Mesendoderm (in vitro differentiated cells): ENCODE measurements around the gene FAM13A.

ENCODE experiments used
- DNase-seq: peaks from one replicate; pipeline ENCODE4 v3.0.0; 2013
- H2AK5ac ChIP-seq: 2 replicates; pipeline ENCODE4 v1.6.1; 2013; ENCODE audit warnings: low read length, inconsistent platforms
- H2BK120ac ChIP-seq: 2 replicates; pipeline ENCODE4 v1.6.1; 2013; ENCODE audit warnings: low read depth, mild to moderate bottlenecking, low read length, moderate library complexity, mixed read lengths
- H2BK15ac ChIP-seq: replicated peaks from 2 replicates; pipeline ENCODE4 v1.6.1; 2013; ENCODE audit warnings: low read depth, mild to moderate bottlenecking, moderate library complexity
- H2BK5ac ChIP-seq: 2 replicates; pipeline ENCODE4 v1.6.1; 2013; ENCODE audit warnings: low read length, inconsistent platforms
- H3K18ac ChIP-seq: 2 replicates; pipeline ENCODE4 v1.6.1; 2013; ENCODE audit warnings: mild to moderate bottlenecking, low read length, mixed read lengths
- H3K23ac ChIP-seq: one replicate; pipeline ENCODE4 v1.6.1; 2013; ENCODE audit warnings: low read length
- H3K27ac ChIP-seq: 2 replicates; pipeline ENCODE4 v1.5.1; 2013; ENCODE audit warnings: low read depth, mild to moderate bottlenecking, inconsistent platforms, low read length, moderate library complexity
- H3K27me3 ChIP-seq: 2 replicates; pipeline ENCODE4 v1.6.1; 2013; ENCODE audit warnings: low read length, control low read depth, mild to moderate bottlenecking, inconsistent platforms; ENCODE audit not compliant: insufficient read depth, poor library complexity
- H3K36me3 ChIP-seq: 2 replicates; pipeline ENCODE4 v1.6.1; 2013; ENCODE audit warnings: low read length, inconsistent platforms; ENCODE audit not compliant: control insufficient read depth, insufficient read depth
- H3K4ac ChIP-seq: one replicate; pipeline ENCODE4 v1.6.1; 2013; ENCODE audit warnings: low read depth, mild to moderate bottlenecking, low read length, moderate library complexity
- H3K4me1 ChIP-seq: 2 replicates; pipeline ENCODE4 v1.6.1; 2013; ENCODE audit warnings: low read depth, low read length, inconsistent platforms; ENCODE audit not compliant: control insufficient read depth
- H3K4me2 ChIP-seq: 2 replicates; pipeline ENCODE4 v1.6.1; 2013; ENCODE audit warnings: low read length
- H3K4me3 ChIP-seq: 2 replicates; pipeline ENCODE4 v1.5.1; 2013; ENCODE audit warnings: mild to moderate bottlenecking, low read length
- H3K56ac ChIP-seq: one replicate; pipeline ENCODE4 v1.6.1; 2013; ENCODE audit warnings: low read length
- H3K79me1 ChIP-seq: 2 replicates; pipeline ENCODE4 v1.6.1; 2013; ENCODE audit warnings: low read length, inconsistent platforms
- H3K79me2 ChIP-seq: 2 replicates; pipeline ENCODE4 v1.6.1; 2013; ENCODE audit warnings: mild to moderate bottlenecking, low read length; ENCODE audit not compliant: control insufficient read depth, insufficient read depth
- H3K9ac ChIP-seq: 2 replicates; pipeline ENCODE4 v1.6.1; 2013; ENCODE audit warnings: low read length, inconsistent platforms
- H4K5ac ChIP-seq: one replicate; pipeline ENCODE4 v1.6.1; 2013; ENCODE audit warnings: low read length
- H4K8ac ChIP-seq: one replicate; pipeline ENCODE4 v1.6.1; 2013; ENCODE audit warnings: low read depth, mild to moderate bottlenecking, control low read depth, low read length, moderate library complexity
- WGBS: extraction: QIAGEN DNeasy Blood & Tissue Kit; methylation state at CpG from one replicate; pipeline ENCODE4 v1.1.7; 2013; ENCODE audit warnings: low lambda C conversion rate, missing lambda C conversion rate; ENCODE audit not compliant: insufficient coverage; ENCODE audit errors: extremely low coverage; 5-methylcytosine and 5-hydroxymethylcytosine counted together

FAM13A gene

DNA sequence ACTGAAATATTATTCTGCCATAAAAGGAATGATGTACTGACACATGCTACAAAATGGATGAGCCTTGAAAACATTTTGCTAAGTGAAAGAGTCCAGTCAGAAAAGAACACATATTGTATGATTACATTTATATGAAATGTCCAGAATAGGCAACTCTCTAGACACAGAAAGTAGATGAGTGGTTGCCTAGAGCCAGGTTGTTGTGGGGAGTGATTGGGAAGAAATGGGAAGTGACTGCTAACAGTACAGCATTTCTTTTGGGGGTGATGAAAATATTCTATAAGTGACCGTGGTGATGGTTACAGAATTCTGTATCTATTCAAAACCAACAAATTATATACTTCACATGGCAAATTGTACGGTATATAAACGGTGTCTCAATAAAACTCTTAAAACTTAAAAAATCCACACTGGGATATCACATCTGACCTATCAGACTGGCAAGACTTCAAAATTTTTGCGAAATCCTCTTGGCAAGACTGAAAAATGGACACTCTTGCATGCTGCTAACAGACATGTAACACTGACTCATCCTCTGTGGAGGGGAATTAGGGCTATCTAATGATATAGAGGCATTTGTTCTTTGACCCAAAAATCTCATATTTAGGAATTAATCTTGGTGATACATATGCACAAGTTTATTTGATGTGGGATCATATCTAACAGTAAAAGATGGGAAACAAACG lies 71.8 kb downstream of the FAM13A start:
- no peak overlapping the region for H3K27ac ChIP-seq
- no peak overlapping the region for H3K23ac ChIP-seq
- no peak overlapping the region for H2AK5ac ChIP-seq
- H3K36me3 ChIP-seq: no peaks in the 10 kb centered on the region
- no peaks in the 10 kb centered on the region for H3K4me1 ChIP-seq
- no peak overlapping the region for H3K4ac ChIP-seq
- H2BK120ac ChIP-seq: no peak overlapping the region
- H3K4me3 ChIP-seq: no peak overlapping the region
- no peaks in the 10 kb centered on the region for H3K79me1 ChIP-seq
- no peak overlapping the region for H2BK15ac ChIP-seq
- WGBS: no CpG with 5 or more reads among the region's 5 CpGs
- no peak overlapping the region for H3K18ac ChIP-seq
- no peak for DNase-seq
- no peak overlapping the region for H4K8ac ChIP-seq
- no peak overlapping the region for H4K5ac ChIP-seq
- no peak overlapping the region for H2BK5ac ChIP-seq
- no peak overlapping the region for H3K56ac ChIP-seq
- H3K4me2 ChIP-seq: no peak overlapping the region
- no peaks in the 10 kb centered on the region for H3K79me2 ChIP-seq
- no peaks in the 10 kb centered on the region for H3K27me3 ChIP-seq
- H3K9ac ChIP-seq: no peak overlapping the region

DNA sequence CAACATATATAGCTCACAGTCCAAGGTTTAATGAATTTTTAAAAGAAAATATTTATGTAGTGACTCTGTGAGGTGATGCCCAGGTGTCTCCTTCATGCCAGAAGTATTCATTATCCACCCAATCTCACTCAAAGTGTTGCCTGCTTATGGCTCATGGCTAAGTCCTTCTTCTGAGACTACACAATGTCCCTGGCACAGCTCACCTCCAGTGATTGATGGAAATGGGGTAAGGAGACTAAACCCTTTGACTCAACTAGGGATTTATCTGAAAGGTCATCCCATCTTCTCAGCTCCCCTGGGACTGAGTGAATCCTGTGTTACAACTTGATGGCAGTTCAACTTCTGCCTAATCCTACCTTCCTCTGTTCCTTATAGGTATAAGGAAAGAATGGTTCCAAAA lies 74.2 kb downstream of the FAM13A start:
- Histone ChIP-seq H3K4me2 (no peak overlapping the region), H3K9ac (no peak overlapping the region), H3K4me3 (no peak overlapping the region), H3K4ac (no peak overlapping the region), H2BK15ac (no peak overlapping the region), H3K27ac (no peak overlapping the region), H3K79me1 (no peaks in the 10 kb centered on the region), H3K56ac (no peak overlapping the region), H2BK120ac (no peak overlapping the region), H4K5ac (no peak overlapping the region), H3K36me3 (no peaks in the 10 kb centered on the region), H3K79me2 (no peaks in the 10 kb centered on the region), H3K27me3 (no peaks in the 10 kb centered on the region), H2BK5ac (no peak overlapping the region), H4K8ac (no peak overlapping the region), H3K18ac (no peak overlapping the region), H3K4me1 (no peaks in the 10 kb centered on the region), H2AK5ac (no peak overlapping the region), H3K23ac (no peak overlapping the region)
- no peak for DNase-seq

DNA sequence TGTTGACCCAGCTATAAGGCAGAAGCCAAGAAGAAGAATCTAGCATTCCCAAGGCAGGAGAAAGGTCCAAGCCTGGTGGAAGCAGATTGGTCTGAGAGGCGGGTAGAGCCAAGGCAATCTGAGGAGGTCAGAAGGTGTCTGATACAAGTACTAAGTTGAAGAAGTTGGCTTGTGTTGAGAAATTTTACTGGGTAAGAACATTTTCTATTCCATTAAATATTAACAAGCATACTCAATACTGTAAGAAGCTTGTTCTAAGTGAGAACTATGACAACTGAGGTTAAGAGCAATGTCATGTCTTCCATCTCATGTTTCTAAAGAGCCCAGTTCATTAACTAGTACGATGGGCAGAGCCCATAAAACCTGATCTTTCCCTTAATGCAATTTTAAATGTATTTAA lies 75.0 kb downstream of the FAM13A start:
- Histone ChIP-seq H2AK5ac (no peak overlapping the region), H3K4ac (no peak overlapping the region), H3K27ac (no peak overlapping the region), H3K23ac (no peak overlapping the region), H3K18ac (no peak overlapping the region), H2BK5ac (no peak overlapping the region), H3K56ac (no peak overlapping the region), H4K8ac (no peak overlapping the region), H3K4me2 (no peak overlapping the region), H4K5ac (no peak overlapping the region), H2BK120ac (no peak overlapping the region), H3K79me2 (no peaks in the 10 kb centered on the region), H3K9ac (no peak overlapping the region), H3K4me3 (no peak overlapping the region), H2BK15ac (no peak overlapping the region), H3K27me3 (no peaks in the 10 kb centered on the region), H3K79me1 (no peaks in the 10 kb centered on the region), H3K36me3 (no peaks in the 10 kb centered on the region), H3K4me1 (no peaks in the 10 kb centered on the region)
- no CpG with 5 or more reads among the region's 2 CpGs for WGBS
- no peak for DNase-seq

DNA sequence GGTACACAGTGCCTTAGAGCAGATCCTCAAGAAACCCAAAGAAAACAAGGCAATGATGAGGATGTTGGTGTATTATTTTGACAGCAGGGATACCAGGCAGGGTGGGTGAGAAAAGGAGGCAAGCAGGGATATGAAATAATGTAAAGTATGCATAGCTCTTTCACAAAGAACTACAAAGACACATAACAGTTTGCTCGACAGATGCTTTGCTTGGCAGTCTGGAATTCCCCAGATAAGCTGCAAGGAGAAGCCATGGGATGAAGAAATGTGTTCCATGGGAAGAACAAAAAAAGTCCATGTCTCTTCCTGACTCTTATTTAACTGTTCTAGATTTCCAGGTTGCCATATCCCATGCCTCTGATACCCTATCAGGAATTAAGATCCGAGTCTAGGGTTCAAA lies 75.4 kb downstream of the FAM13A start:
- no peak for DNase-seq
- no peak overlapping the region for H4K8ac ChIP-seq
- no peak overlapping the region for H2AK5ac ChIP-seq
- H2BK5ac ChIP-seq: no peak overlapping the region
- WGBS: no CpG with 5 or more reads among the region's 2 CpGs
- H3K9ac ChIP-seq: no peak overlapping the region
- H3K4me3 ChIP-seq: no peak overlapping the region
- no peak overlapping the region for H3K4ac ChIP-seq
- H3K56ac ChIP-seq: no peak overlapping the region
- H3K4me1 ChIP-seq: no peaks in the 10 kb centered on the region
- H3K79me2 ChIP-seq: no peaks in the 10 kb centered on the region
- no peak overlapping the region for H3K4me2 ChIP-seq
- H4K5ac ChIP-seq: no peak overlapping the region
- H2BK120ac ChIP-seq: no peak overlapping the region
- no peaks in the 10 kb centered on the region for H3K79me1 ChIP-seq
- H2BK15ac ChIP-seq: no peak overlapping the region
- no peak overlapping the region for H3K23ac ChIP-seq
- no peak overlapping the region for H3K27ac ChIP-seq
- H3K18ac ChIP-seq: no peak overlapping the region
- H3K36me3 ChIP-seq: no peaks in the 10 kb centered on the region
- H3K27me3 ChIP-seq: no peaks in the 10 kb centered on the region

DNA sequence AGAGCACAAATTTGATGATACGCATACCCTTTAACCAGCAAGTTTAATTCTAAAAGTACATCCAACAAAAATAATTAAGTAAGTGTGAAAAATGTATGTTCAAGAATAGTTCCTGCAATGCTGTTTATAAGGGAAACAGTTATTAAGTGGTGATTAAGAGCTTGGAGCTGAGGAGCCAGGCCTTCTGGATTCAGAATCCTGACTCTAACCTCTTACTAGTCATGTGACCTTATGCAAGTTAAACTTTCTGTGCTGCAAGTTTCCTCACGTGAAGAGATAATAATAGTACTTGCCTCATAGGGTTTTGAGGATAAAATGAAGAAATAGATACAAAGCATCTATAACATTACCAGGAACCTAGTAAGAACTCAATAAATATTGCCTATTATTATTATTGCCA lies 77.7 kb downstream of the FAM13A start:
- H3K56ac ChIP-seq: no peak overlapping the region
- H3K18ac ChIP-seq: no peak overlapping the region
- H3K36me3 ChIP-seq: no peaks in the 10 kb centered on the region
- H4K5ac ChIP-seq: no peak overlapping the region
- no peak overlapping the region for H3K4me2 ChIP-seq
- no peaks in the 10 kb centered on the region for H3K79me1 ChIP-seq
- H2AK5ac ChIP-seq: no peak overlapping the region
- no peak overlapping the region for H2BK5ac ChIP-seq
- H3K27ac ChIP-seq: no peak overlapping the region
- no peaks in the 10 kb centered on the region for H3K27me3 ChIP-seq
- no peaks in the 10 kb centered on the region for H3K4me1 ChIP-seq
- no peak overlapping the region for H2BK15ac ChIP-seq
- H3K23ac ChIP-seq: no peak overlapping the region
- no peak overlapping the region for H3K4me3 ChIP-seq
- no peak overlapping the region for H3K4ac ChIP-seq
- H4K8ac ChIP-seq: no peak overlapping the region
- no peak for DNase-seq
- no peak overlapping the region for H3K9ac ChIP-seq
- H3K79me2 ChIP-seq: no peaks in the 10 kb centered on the region
- H2BK120ac ChIP-seq: no peak overlapping the region
- no CpG with 5 or more reads among the region's 2 CpGs for WGBS

DNA sequence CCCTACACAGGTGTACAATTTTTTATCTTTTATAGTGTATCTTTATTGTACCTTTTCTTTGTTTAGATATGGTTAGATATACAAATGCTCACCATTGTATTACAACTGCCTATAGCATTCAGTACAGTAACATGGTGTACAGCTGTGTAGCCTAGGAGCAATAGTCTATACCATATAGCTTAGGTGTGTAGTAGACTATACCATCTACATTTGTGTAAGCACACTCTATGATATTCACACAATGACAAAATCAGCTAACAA lies 80.3 kb downstream of the FAM13A start:
- Histone ChIP-seq H3K79me1 (no peaks in the 10 kb centered on the region), H3K9ac (no peak overlapping the region), H3K4ac (no peak overlapping the region), H3K4me2 (no peak overlapping the region), H2BK15ac (no peak overlapping the region), H3K23ac (no peak overlapping the region), H4K8ac (no peak overlapping the region), H2AK5ac (no peak overlapping the region), H3K4me3 (no peak overlapping the region), H3K18ac (no peak overlapping the region), H3K27ac (no peak overlapping the region), H3K27me3 (no peaks in the 10 kb centered on the region), H3K36me3 (no peaks in the 10 kb centered on the region), H2BK120ac (no peak overlapping the region), H4K5ac (no peak overlapping the region), H2BK5ac (no peak overlapping the region), H3K56ac (no peak overlapping the region), H3K4me1 (no peaks in the 10 kb centered on the region), H3K79me2 (no peaks in the 10 kb centered on the region)
- DNase-seq: no peak
